GM18907 (cell line): ENCODE results near the gene HIPK2.
"Not testable (repeated sequence)": the region's sequence is repeated elsewhere in the genome, so short reads cannot be mapped to it uniquely, and the experiment has no call there.

Source experiments
- ATAC-seq: cut with Tn5 transposase; IDR thresholded peaks from one replicate; pipeline ENCODE4 v1.9.1; 2021; ENCODE audit warnings: mild to moderate bottlenecking, moderate library complexity; ENCODE audit not compliant: unreplicated experiment

Gene HIPK2

DNA sequence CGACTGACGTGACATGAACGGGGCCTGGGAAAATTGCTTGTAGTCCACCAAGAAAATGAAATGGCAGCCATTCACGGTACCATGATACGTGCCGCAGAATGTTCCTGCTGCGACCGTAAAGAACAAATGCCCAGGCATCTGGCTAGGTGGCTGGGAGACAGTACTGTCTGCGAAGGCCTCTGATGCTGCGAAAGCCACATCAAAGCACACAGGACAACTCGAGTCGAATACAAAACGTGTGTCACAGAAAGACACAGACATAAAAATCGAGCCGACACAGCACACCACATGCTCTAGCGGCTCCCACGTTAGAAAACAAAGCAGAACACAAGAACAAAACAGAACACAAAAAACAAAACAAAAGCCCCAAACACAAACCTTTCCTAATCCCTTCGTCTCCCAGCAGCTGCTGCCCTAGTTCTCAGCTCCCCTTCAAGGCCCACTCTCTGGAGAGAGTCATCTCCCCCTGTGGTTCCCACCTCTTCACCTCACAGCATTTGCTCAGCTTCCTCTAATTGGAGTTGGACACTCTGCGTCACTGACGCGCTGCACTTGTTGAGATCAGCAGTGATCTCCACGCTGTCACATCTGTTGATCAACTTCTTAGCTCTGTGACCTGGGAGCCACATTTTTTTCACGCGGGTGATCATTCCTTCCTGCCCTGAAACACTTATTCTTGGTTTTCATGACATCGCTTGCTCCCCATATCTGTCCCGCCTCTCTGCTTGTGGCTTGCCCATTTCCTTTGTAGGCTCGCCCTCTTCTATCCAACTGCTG lies 142.1 kb downstream of the HIPK2 start:
- no peak for ATAC-seq

DNA sequence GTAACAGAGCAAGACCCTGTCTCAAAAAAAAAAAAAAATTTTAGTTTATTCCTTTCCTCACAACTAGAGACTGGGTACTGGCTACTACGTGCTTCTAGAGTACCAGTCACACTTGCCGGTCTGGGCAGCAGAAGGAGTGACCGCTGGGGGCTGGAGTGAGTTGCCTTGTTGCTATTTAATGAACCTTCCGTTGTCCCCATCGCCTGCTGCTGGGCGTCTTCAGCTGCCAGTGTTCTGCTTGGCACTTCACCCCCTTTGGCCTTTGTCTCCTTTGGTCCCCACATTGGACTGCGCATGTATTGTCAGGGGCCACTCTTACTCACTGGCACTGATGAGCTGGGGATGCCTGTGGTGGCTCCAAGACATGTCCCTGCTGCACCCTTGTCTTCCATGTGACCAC lies 143.7 kb downstream of the HIPK2 start:
- ATAC-seq, result no peak

DNA sequence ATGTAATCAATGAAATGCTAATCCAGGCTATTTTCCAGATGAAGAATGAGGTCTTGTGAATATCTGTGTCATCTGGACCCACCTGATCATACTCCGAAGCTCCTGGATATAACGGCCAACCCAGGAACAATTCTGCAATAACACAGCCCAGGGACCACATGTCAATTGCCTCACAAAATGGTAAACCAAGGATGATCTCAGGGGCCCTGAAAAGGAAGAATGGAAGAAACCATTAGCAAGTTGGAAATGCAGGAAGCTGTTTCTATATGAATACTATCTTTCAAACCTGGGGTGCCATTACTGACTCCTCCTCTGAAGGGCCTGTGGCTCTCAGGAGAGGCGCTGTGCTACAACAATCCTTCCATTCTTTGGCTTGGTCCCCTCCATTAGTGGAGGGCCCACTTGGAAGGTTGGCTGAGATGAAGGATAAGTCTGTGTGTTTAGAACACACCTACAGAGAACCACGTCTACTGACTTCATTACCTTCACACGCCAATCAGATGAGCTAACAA lies 146.2 kb downstream of the HIPK2 start:
- no peak for ATAC-seq

DNA sequence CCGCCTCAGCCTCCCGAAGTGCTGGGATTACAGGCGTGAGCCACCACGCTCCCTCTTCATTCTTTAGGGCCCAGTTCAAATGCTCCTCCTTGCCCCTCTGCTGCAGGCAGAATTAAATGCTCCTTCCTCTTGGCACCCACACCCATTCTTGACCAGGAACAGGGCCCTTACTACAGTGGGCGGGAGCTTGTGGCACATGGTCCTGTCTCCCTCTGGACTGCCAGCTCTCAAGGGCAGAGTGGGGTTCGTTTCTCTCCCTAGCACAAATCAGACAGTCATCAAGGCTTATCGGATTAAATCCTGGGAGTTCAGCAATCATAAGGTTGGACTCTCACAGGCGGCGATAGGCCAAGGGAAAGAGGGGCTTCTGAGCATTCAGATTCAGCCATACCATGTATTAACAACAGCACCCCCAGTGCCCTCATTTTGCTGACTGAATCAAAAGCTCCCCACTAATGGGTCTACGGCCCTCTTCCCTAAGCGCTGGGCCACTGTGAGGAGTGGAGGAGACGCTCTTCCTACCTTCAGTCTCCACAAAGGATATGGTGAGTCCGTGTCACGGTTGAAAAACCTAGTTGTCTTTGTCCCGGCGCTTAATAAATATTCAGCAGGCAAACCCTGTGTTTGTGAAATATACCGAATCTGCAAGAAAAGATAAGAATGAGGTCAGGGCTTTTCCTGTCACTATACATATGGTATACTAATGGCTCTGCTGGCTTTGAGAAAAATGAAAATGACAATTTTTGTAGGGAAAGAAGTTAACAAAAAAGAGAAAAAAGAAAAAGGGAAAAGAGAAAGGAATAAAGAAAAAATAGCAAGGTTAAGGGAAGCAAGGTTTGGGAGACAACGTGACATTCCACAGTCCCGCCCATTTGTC lies 146.9 kb downstream of the HIPK2 start:
- no peak for ATAC-seq

DNA sequence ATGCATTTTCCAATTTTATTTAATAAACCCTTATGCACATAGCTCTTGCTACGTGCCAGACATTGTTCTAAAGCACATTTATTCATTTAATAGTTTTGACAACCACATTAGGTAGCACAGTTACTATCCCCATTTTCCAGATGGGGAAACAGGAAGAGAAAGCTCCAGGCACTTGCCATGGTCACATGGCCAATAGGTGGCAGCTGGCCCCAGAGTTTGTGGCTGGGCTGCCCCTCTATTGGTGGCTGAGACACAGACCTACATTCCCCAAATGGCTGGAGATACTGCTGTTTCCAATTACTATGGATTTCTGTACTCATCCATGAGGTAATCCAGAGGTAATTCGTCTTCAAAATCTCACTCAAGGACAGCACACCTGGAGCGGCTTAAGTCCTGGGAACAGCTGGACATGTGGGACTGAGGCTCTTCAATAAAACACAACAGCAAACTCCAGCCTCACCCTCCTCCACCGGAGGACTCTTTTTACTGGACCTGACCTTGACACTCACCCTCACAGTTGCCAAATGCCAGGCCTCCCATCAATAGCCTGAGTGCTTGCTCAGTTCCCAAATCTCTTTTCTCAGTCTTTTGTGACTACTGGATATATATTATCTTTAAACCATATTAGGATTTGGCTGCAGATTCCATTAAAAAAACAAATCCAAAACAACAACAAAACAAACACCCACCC lies 148.3 kb downstream of the HIPK2 start:
- ATAC-seq, result no peak

DNA sequence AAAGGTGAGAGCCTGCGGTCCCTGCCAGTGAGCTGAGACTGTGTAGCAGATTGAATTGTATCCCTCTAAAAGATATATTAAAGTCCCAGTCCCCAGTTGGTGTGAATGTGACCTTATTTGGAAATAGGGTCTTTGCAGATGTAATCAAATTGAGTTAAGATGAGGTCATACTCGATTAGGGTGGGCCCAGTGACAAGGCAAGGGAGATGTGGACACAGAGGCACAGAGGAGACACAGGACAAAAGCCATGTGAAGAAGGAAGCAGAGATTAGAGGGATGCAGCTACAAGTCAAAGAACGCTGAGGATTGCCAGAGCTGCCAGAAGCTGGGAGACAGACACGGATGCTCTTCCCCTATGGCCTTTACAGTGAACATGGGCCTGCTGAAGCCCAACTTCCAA lies 150.0 kb downstream of the HIPK2 start:
- no peak for ATAC-seq

DNA sequence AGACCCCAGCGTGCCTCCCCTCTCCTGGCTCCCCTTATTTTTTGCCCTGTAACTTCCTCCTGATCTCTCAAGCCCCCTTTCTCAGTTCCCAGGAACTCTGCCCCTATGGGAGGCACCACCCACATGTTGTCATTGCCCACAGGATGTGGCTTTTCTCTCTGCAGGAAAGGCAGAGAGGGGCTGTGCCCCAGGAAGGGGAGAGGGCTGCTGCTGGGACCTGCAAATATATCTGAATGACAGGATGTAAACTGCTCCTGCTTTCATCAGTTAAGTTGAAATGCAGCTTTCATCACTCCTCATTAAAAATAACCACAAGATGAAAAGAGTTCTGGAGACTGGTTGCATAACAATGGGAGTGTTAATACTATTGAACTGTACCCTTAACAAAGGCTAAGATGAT lies 151.0 kb downstream of the HIPK2 start:
- ATAC-seq, result no peak

DNA sequence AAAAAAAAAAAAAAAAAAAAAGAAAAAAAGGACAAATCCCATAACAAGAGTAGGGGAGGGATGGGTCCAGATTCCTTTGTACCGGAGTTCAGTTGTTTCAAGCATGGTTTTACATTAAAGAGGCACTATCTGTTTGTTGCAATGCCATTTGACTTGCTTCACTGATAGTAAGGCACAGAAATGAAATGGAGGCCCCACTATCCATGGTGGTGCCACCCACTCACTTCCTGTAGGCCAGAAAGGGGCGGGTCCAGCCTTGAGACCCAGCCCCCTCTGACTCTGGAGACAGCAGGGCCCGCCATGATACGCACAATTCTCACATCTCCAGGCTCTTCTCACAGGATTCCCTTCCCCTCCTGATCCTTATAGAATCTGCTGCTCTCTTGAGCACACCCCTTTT lies 154.3 kb downstream of the HIPK2 start:
- no peak for ATAC-seq

DNA sequence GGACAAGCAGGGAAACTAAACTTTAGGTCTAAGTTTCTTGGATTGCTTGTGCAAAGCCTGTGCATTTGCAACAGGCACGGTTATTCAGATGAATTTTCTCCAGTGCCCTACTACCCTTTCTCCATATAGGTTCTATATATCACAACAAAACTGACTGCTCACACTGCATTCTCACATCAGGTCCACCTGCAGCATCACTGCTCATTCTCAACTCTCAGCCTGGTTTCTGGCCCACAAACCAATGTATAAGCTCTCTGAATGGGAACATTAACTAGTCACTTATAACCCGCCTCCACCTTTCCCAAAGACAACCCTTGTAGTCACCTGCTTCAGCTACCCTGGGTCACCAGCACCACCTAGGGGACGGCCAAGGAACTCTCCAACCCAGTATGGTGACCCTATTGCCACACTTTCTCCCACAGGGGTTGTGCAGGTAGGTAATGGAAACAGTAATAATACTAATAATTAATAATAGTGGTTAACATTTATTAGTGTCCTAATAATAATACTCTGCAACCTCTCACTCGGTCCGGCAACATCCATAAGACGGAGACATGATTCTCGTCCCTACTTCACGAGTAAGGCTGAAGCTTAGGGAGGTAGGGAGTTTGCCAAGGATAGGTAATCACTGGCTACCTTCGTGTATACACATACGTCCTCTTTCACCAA lies 157.0 kb downstream of the HIPK2 start:
- no peak for ATAC-seq

DNA sequence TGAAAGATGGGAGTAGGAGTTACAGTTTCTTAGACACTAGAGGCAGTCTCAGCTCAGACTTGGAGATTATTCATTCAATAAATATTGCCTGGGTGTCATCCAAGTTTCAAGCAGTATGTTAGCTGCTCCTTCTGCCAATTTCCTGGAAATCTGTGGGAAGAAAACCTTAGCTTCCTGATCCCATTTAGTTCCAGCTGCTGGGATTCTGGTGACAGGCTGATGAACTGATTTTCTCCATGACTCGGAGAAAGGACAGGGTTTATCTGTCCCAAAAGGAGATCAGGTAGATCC lies 158.5 kb downstream of the HIPK2 start:
- no peak for ATAC-seq

DNA sequence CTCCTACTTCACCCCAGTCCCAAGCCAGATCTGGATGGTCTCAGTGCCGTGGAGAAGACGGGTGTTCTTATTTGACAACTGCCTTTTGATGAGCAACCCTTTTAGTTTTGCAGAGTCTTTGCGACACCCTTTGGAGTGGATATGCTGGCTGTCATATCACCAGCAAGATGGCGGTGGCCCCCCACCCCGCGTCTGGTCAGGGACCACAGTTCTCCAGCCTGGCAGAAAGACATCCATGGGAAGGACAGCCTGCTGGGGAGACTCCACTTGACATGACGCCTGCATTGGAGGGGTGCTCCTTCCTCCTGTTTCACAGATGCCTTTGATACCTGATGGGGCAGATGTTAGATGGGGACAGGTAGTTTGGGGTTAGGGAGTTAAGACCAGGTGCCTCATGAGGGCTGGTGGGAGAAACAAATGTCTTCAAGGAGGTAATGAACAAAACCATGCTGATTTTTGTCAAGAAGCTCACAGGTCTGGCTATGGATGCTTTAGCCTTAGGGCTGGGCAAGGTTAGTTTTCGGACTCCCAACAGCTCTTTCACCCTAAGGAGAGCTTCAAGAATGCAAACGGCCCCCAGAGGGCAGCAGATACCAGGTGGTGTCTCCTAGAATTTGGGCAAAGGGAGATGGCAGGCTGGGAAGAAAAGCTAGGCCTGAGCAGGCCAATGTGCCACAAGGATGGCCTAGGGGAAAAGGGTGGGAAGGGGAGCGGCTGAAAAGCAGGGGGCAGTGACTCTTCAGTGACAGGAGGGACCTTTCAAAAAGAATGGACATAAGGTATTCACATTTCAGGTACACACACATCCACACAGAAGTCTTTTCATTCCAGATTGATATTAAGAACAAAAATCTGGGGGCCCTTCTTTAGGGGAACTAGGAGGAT lies 159.1 kb downstream of the HIPK2 start:
- no peak for ATAC-seq

DNA sequence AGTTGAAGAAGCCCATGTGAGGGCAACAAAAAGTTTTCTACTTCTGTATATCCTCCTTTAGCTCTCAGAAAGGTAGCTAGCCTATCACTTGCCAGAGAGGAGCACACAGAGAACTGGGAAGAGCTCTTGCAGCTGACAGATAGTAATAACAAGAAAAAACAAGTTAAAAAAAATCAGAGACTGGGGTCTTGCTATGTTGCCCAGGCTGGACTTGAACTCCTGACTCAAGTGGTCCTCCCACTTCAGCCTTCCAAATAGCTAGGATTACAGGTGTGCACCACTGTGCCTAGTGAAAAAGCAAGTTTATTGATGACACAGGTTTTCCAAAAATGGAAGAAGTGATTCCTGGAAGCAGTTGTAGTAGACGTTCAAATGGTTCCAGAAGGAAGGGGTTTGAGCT lies 160.7 kb downstream of the HIPK2 start:
- no peak for ATAC-seq

DNA sequence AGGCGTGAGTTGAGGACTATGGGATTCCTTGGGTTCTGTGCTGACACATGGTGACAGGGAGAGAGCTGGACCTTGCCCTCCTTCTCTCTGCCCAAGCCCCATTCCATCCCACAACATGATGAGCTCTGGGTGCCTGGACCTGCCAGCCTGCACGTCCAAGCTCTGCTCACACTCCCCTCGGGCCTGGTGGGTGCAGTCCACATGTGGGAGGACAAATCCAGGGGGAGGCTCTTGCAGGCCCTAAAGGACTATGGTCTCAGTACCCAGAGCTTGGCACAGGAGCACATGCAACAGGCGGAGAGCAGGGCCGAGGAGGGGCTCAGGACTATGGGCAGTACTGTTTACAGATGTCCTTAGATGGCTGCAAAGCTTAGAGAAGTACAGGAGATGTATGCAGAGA lies 162.9 kb downstream of the HIPK2 start:
- ATAC-seq, result no peak

DNA sequence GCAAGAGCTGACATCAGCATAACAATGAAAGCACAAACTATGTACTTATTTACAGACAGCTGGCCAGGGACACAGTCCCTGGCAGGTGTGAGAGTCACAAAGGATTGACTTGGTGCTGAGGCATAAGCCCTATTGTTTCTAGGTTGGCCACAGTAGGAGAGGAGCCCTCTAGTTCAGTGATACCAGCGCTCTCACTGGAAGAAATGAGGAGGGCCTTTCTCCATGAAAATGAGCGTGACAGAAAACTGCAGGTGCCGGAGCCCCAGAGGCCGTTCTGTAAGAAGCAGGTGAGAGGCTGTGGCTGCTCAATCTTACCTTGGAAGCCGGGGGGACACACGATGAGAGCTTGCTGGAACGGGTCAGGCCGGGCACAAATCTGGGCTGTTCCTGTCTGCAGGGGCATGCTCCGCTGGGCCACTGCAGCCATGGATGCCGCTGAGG lies 163.8 kb downstream of the HIPK2 start:
- no peak for ATAC-seq

DNA sequence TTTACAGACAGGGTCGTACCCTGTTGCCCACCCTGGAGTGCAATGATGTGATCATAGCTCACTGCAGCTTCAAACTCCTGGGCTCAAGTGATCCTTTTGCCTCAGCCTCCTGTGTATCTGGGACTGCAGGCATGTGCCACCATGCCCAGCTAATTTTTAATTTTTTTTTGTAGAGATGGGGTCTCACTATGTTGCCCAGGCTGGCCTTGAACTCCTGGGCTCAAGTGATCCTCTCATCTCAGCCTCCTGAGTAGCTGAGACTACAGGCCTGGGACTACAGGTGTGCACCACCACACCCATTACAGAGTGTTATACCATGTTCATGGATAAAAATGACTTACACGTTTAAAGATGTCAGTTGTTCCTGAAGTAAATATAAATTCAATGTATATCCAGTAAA lies 166.2 kb downstream of the HIPK2 start:
- not testable (repeated sequence) for ATAC-seq

DNA sequence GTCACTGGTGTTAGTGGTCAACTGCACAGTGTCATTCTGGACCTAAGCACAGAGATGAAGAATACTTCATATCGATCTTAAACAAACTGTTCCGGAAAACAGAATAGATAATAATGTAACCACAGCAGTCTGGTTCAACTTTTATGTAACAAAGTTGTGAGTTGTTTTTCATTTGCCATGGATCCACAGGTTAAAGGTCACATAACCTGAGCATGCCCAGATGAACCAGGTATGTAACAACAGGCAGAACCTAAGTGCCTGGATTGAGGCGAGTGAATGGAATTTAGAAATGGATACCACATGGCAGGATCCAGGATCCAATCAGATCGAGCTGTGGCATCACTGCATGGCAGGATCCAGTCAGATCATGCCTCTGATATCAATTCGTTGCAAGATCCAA lies 167.2 kb downstream of the HIPK2 start:
- no peak for ATAC-seq

DNA sequence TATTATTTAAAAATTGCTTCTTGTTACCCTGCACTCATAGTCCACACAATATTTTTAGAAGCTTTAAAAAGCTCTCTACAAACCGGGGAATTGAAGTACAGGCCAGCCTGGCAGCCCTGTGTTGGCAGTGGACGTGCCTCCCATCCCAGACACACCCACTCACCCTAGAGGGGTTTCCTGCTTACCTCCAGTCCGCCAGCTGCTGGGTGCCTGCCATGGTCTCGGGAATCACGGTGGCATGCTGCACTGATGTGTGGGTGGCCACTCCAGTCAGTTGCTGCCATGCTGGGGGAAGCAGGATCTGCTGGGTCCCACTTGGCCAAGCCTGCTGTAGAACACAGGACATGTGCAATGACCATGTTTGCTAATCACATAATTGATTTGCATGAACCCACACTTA lies 173.9 kb downstream of the HIPK2 start:
- ATAC-seq, result no peak

DNA sequence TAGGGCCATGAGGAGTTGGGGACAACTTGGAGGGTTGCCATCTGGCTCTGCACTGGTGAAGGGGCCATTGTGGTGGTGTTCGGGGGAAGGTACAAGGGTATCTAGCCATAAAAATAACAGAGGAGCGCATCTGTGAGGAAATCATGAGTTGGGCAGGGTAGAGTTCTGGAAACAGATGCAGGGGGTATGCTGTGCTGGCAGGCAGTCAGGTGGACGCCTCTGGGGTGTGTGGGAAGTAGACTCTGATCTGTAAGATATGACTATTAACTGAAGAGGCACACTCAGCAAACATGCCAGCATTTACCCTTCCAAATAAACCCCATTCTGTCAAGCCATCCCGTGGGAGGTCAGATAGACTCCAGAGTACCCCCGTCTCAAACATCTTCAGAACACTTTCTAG lies 174.5 kb downstream of the HIPK2 start:
- ATAC-seq, result no peak

DNA sequence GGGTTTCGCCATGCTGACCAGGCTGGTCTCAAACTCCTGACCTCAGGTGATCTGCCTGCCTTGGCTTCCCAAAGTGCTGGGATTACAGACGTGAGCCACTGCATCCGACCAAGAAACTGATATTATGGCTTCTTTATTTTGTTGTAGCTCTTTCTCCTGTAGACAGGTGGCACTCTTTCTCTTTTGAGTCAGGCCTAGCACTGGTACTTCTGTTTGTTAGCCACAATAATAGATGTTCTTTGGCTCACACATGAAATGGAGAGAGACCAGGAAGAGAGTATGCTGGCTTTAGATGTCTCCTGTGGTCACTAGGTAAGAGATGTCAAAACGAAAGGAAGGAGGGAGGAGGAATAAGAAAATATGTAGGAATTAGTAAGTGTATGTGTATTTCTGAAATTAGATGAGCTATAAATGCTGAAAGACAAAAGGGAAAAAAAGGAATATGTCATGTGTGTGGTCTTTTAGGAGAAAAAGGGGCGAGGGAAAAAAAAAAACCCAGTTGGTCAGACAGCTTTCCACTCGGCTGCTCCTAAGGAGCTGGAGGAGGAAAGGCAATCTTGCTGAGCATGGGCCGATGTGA lies 175.6 kb downstream of the HIPK2 start:
- ATAC-seq, result no peak

DNA sequence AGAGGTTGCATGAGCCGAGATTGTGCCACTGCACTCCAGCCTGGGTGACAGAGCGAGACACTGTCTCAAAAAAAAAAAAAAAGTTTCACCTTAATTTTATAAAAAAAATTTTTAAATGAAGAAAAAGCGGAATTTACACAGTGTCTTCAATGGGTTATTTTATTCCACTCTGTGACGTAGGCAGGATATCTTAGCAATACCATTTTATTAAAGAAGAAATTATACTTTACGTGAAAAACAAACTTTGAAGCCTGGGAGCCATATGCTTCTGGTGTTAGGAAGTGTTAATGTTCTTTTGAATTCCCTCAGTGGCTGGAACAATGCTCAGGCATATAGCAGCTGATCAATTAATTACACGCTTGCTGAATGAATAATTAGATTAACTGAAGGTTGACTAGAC lies 176.6 kb downstream of the HIPK2 start:
- no peak for ATAC-seq
